ENCODE data around the gene TBC1D1. TPM values are rescaled to one million over a fixed set of nuclear protein-coding genes. Genes with fewer than 3 reads are reported as not detected.

Gene TBC1D1
- total and polyA plus RNA-seq, 2 of the 8 experiments (the other 6 are each of a cell fraction or from before 2014, with no cell fraction given), result 96.9 to 162 TPM

- no peak for TF ChIP-seq CHD7 (IDR thresholded peaks at IDR 0.05; ENCODE audit: insufficient replicate concordance, low read length)
These were observed 237.9 kb downstream of the TBC1D1 start (continued) for GRCh38 chr4:38128478-38129459.
